PC-3 (cell line): Measurements from ENCODE around the gene EEPD1. TPM values are rescaled to one million over a fixed set of nuclear protein-coding genes. Genes with fewer than 3 reads are reported as not detected.
A peak's percentile ranks its signal among the peaks of the same experiment; 100 is the strongest.

ENCODE experiments used
- ATAC-seq: fragments of 200-7000 bp; cut with Tn5 transposase; 2 replicates; pipeline ENCODE4 v1.9.1; 2020; ENCODE audit warnings: mild to moderate bottlenecking, moderate library complexity
- BruUV-seq: library from RNA; stranded (reverse); fragments of 400-500 nt; replicated peaks from 2 replicates; lab custom pipeline; 2021; lab: Mats Ljungman, UMichigan
- CTCF ChIA-PET: fragments of 300-600 bp; sonication (Branson Sonifier 250); formaldehyde crosslinking; loops from one replicate; lab custom pipeline; 2022; ENCODE audit warnings: antibody characterized with exemption; lab: Charles Lee
- POLR2A ChIA-PET: fragments of 300-600 bp; sonication (Branson Sonifier 250); formaldehyde crosslinking; loops from one replicate; lab custom pipeline; 2022; ENCODE audit warnings: antibody characterized with exemption; ENCODE audit not compliant: unreplicated experiment; lab: Charles Lee
- DNase-seq: peaks from one replicate; pipeline ENCODE4 v3.0.0-alpha.2; 2015
- H2AFZ ChIP-seq: fragments of 300-600 bp; sonication (generic); 2 replicates; pipeline ENCODE4 v1.6.0; 2016; ENCODE audit warnings: antibody characterized with exemption, low read length
- H3F3A ChIP-seq: fragments of 300-600 bp; sonication (generic); one replicate; pipeline ENCODE4 v1.6.0; 2017; ENCODE audit warnings: antibody characterized with exemption, low read length, control low read depth, mild to moderate bottlenecking; ENCODE audit not compliant: unreplicated experiment
- H3K27ac ChIP-seq: fragments of 300-600 bp; sonication (generic); 2 replicates; pipeline ENCODE4 v1.5.1; 2016; ENCODE audit warnings: mild to moderate bottlenecking, low read length
- H3K27me3 ChIP-seq: fragments of 300-600 bp; sonication (generic); 2 replicates; pipeline ENCODE4 v1.6.1; 2016; ENCODE audit warnings: low read length, mixed read lengths
- H3K36me3 ChIP-seq: fragments of 300-600 bp; sonication (generic); 2 replicates; pipeline ENCODE4 v1.6.1; 2016; ENCODE audit warnings: low read depth, mixed run types, low read length, mixed read lengths
- H3K4me1 ChIP-seq: fragments of 300-600 bp; sonication (generic); 2 replicates; pipeline ENCODE4 v1.5.1; 2016; ENCODE audit warnings: low read length; ENCODE audit not compliant: insufficient read depth
- H3K4me2 ChIP-seq: fragments of 300-600 bp; sonication (generic); 2 replicates; pipeline ENCODE4 v1.6.0; 2016; ENCODE audit warnings: low read length
- H3K4me3 ChIP-seq: fragments of 300-600 bp; sonication (generic); 2 replicates; pipeline ENCODE4 v1.5.1; 2016; ENCODE audit warnings: mild to moderate bottlenecking, low read length, mixed read lengths
- H3K79me2 ChIP-seq: fragments of 300-600 bp; sonication (generic); 2 replicates; pipeline ENCODE4 v1.6.1; 2017; ENCODE audit warnings: low read length, mixed read lengths
- H3K9ac ChIP-seq: fragments of 300-600 bp; sonication (generic); 2 replicates; pipeline ENCODE4 v1.6.0; 2016; ENCODE audit warnings: mild to moderate bottlenecking, low read length
- H3K9me2 ChIP-seq: fragments of 300-600 bp; sonication (generic); replicated peaks from 2 replicates; pipeline ENCODE4 v1.6.1; 2016; ENCODE audit warnings: mixed run types, low read length, mixed read lengths
- H3K9me3 ChIP-seq: fragments of 300-600 bp; sonication (generic); 2 replicates; pipeline ENCODE4 v1.6.1; 2016; ENCODE audit warnings: low read length, mixed read lengths
- H4K20me1 ChIP-seq: fragments of 300-600 bp; sonication (generic); 2 replicates; pipeline ENCODE4 v1.6.1; 2016; ENCODE audit warnings: low read length, mixed read lengths
- EZH2 ChIP-seq: fragments of 300-600 bp; sonication (generic); IDR thresholded peaks from one replicate; pipeline ENCODE4 v1.6.1; 2017; ENCODE audit warnings: antibody characterized with exemption, mild to moderate bottlenecking, low read length; ENCODE audit not compliant: unreplicated experiment
- EZH2phosphoT487 ChIP-seq: fragments of 300-600 bp; sonication (generic); IDR thresholded peaks from 2 replicates; pipeline ENCODE4 v1.6.1; 2018; ENCODE audit warnings: mild to moderate bottlenecking, antibody characterized with exemption, low read length, borderline replicate concordance
- intact Hi-C: fragments of 100-400 bp; cut with micrococcal nuclease; formaldehyde crosslinking; loops from 2 replicates; pipeline ENCODE4 v1.9.0; 2023
- total RNA-seq: library from RNA; depleted of rRNA; stranded (reverse); fragments of >200 nt; gene quantifications from 2 replicates; pipeline ENCODE4 v1.2.3, GENCODE V29; 2014
- TF ChIP-seq, protein P1 (sequence below): fragments of 300-600 bp; sonication (generic); conservative IDR thresholded peaks from 2 replicates; pipeline ENCODE4 v1.5.1; 2017; ENCODE audit warnings: antibody characterized with exemption, low read depth, mild to moderate bottlenecking, low read length

The EEPD1 gene
- total RNA-seq, 1 experiment from 2014 or later = 28.3 TPM

DNA sequence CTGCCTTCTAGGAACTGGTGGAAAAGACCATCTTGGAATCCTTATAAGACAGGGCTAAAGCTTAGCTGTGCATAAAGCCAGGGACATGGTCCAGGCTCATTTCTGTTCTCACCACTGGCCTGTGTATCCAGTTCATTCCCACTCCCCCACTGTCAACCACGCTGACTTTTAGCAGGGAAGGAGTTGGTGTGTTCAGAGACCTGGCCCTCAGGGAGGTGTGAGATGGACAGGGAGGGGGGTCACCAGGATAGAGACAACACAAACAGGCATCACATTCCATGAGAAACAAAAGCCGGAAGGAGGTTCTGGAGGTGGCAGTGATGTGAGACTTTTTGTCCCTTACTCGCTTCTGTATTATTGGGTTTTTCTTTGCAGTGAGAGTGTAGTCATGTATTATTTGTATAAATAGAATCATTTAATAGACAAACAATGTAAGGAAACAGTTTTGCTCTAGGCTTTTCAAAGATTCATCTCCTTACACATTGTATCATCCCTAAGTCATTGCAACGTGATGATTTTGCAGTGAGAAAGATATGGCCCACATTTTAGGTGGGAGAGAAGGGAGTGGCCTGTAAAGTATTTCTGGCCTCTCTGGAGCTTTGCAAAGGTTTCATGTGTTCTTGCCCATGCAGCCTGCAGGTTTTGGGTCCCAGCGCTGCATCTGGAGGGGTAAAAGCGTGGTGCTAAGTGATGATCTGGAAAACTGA lies 52.0 kb downstream of the EEPD1 start:
- Histone ChIP-seq H3K36me3 (no peaks in the 10 kb centered on the region), H3K4me2 (peak overlapping the region; percentile 39), H3K27ac (peak overlapping the region; percentile 80), H3K9ac (peak overlapping the region; percentile 28), H3K4me1 (peaks cover 41% of the 10 kb centered on the region), H3F3A (no peaks in the 10 kb centered on the region), H3K27me3 (no peaks in the 10 kb centered on the region), H3K79me2 (peaks cover 57% of the 10 kb centered on the region), H3K4me3 (no peak overlapping the region), H3K9me3 (no peaks in the 10 kb centered on the region), H3K9me2 (no peaks in the 10 kb centered on the region), H4K20me1 (no peaks in the 10 kb centered on the region), H2AFZ (no peak overlapping the region)
- CTCF ChIA-PET = no interaction called here
- ATAC-seq (peak; percentile 69), DNase-seq (peak; percentile 63)
- BruUV-seq = no TSS peak
- intact Hi-C loops = loop anchor here (5.0 kb wide), 1 partner anchor 57 kb away; no protein-coding TSS in a partner anchor
- TF ChIP-seq EZH2phosphoT487 (no peak), EZH2 (no peak)
- TF ChIP-seq, protein P1, sequence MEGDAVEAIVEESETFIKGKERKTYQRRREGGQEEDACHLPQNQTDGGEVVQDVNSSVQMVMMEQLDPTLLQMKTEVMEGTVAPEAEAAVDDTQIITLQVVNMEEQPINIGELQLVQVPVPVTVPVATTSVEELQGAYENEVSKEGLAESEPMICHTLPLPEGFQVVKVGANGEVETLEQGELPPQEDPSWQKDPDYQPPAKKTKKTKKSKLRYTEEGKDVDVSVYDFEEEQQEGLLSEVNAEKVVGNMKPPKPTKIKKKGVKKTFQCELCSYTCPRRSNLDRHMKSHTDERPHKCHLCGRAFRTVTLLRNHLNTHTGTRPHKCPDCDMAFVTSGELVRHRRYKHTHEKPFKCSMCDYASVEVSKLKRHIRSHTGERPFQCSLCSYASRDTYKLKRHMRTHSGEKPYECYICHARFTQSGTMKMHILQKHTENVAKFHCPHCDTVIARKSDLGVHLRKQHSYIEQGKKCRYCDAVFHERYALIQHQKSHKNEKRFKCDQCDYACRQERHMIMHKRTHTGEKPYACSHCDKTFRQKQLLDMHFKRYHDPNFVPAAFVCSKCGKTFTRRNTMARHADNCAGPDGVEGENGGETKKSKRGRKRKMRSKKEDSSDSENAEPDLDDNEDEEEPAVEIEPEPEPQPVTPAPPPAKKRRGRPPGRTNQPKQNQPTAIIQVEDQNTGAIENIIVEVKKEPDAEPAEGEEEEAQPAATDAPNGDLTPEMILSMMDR = no peak
- POLR2A ChIA-PET = no interaction called here

DNA sequence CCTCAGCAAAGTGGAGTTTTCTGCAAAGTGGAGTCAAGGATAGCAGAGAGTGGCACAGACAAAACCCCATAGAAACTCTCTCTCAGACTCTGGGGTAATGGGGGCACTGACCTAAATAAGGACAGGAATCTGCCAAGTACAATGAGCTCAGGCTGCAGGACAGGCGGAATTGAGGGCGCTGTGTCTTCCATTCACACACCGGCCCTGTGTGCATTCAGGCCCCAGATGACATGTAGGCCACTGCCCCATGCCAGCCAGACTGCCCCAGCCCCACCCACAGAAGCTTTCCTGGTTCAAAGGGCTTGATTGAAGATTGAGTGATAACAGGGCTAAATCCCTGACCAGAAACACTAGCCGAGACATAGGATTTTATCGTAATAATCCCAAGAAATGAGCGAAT lies 52.7 kb downstream of the EEPD1 start:
- no TSS peak for BruUV-seq
- Histone ChIP-seq H3K27ac (peak overlapping the region; percentile 80), H3K4me2 (peak overlapping the region; percentile 39; the same call in 1 of the 2 replicates), H3K27me3 (no peaks in the 10 kb centered on the region), H3K9ac (no peak overlapping the region), H3K9me2 (no peaks in the 10 kb centered on the region), H3K9me3 (no peaks in the 10 kb centered on the region), H3K4me3 (no peak overlapping the region), H3K79me2 (peaks cover 62% of the 10 kb centered on the region), H4K20me1 (no peaks in the 10 kb centered on the region), H3K36me3 (no peaks in the 10 kb centered on the region), H2AFZ (no peak overlapping the region), H3K4me1 (peaks cover 41% of the 10 kb centered on the region), H3F3A (no peaks in the 10 kb centered on the region)
- ChIA-PET POLR2A (no interaction called here), CTCF (no interaction called here)
- DNase-seq (no peak), ATAC-seq (no peak)
- TF ChIP-seq, protein P1 = no peak
- TF ChIP-seq EZH2 (no peak), EZH2phosphoT487 (no peak)
- intact Hi-C loops = loop anchor here (5.0 kb wide), 1 partner anchor 56 kb away; no protein-coding TSS in a partner anchor
